Measurements from ENCODE around the gene AUTS2. TPM values are rescaled to one million over a fixed set of nuclear protein-coding genes. Genes with fewer than 3 reads are reported as not detected.

The AUTS2 gene
- total RNA-seq, 1 donor from 2014 or later: 20.4 TPM

GRCh38 chr7:69599955-69600709, 1.9 kb downstream of the AUTS2 start:
- ATAC-seq: no peak

- ATAC-seq: no peak
Observed at GRCh38 chr7:69600710-69601519, 2.6 kb downstream of the AUTS2 start.

DNA sequence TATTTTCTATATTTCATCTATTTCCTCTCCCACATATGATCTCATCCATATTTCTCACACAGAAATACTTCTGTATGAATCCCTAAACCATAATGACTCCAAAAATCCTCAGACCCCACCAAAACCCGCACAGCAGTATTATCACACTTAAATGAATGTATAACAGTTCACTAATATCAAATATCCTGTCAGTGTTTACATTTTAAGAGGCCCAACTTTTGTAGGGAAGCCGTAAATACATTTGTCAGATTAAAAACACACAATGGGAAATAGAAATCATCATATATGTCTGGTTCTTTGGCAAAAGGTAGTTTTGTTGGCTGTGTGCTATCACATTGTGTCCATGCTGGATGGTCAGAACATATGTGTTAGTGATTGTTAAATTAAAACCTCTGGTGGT, 4.2 kb downstream of the AUTS2 start:
- no peak for ATAC-seq

- ATAC-seq: no peak
Observed at GRCh38 chr7:69603351-69603750, 5.1 kb downstream of the AUTS2 start.

- ATAC-seq: no peak
Observed at GRCh38 chr7:69603937-69604494, 5.7 kb downstream of the AUTS2 start.

DNA sequence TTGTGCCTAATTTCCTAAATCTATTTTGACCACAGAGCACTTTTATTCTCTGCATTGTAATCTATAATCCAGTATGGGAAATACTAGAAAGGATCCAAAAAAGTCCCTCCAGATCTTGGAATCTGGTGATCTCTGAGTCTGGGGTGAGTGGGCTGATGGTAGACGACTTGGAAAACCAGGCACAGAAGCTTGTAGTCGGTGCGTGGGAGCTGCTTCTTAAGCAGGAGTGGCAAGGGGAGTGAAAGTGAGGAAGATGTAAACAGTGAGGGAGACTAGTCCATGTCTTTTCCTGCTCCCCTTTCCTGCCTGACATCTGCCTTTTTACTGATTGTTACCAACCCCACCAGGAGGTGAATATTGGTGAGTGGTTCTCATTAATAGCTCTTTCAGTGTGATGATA, 6.8 kb downstream of the AUTS2 start:
- no peak for ATAC-seq

- ATAC-seq: no peak
Observed at GRCh38 chr7:69605546-69605945, 7.3 kb downstream of the AUTS2 start.

GRCh38 chr7:69608049-69608448, 9.8 kb downstream of the AUTS2 start:
- no peak for ATAC-seq

- no peak for ATAC-seq
Observed at GRCh38 chr7:69608878-69609277, 10.6 kb downstream of the AUTS2 start.

DNA sequence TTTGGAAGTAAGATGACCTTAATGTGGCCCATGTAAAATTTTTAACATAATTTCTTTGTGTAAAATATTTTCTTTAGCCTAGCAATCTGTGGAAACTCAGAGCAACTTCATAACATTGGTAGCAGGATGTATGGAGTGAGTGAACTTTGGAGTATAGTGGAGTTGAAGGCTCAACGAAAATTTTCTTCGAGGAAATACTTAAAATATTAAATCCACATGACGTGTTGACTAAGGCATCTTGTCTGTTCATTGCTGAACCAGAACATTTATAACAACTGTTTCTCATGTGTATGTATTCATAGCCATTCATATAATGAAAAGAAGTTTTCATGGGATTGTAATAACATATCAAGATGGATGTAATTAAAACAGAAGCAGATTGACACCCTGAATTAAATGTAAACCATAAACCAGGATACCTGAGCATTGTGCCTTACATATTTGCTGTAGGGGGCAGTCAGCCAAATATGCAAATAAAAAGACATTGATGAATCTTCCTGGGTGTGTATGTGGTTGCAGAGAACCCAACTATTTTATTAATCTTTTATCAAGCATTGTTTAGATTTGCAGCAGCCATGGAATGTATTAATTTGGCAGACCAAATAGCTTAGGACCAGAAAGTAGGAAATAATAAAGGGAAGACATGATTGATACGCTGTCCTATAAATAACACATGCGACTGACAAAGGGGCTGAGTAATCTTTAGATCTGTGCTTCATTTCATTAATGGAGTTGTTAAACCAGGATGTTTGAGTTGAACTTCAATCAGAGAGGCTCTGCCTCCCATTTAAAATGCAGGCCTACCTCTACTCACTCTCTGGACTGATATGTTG, 11.5 kb downstream of the AUTS2 start:
- no peak for ATAC-seq

DNA sequence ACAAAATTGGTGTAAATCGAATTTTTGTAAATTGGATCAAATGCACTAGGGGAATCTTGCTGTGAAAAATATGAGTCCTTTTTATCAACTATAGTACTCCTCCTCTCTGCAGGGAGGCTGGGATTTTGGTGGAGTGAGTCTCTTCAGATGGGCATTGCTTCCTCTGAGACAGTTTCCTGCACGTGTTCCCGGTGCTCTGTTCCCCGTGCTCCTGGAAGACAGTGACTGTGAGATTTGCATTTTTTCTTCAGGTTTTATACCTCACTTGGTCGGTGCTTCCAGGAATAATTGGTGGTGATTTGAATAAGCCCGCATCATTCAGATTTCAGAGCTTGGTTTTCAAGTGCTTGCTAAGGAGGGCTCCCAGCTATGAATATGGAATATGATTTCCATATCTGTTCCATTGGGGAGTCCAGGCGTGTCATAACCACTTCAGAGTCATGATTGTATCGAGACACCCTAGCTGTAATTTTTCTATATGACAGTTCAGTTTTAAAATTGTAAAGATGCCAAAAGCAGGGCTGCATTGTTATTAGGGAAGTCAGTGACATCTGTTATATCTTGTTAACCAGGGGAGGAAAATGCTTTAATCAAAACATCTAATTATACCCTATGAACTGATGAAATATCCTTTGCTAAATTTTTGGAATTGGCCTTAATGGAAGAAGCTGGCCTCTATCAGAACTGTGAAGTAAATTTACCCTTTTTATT, 12.3 kb downstream of the AUTS2 start:
- no peak for ATAC-seq

- no peak for ATAC-seq
Observed at GRCh38 chr7:69612981-69613380, 14.7 kb downstream of the AUTS2 start.

DNA sequence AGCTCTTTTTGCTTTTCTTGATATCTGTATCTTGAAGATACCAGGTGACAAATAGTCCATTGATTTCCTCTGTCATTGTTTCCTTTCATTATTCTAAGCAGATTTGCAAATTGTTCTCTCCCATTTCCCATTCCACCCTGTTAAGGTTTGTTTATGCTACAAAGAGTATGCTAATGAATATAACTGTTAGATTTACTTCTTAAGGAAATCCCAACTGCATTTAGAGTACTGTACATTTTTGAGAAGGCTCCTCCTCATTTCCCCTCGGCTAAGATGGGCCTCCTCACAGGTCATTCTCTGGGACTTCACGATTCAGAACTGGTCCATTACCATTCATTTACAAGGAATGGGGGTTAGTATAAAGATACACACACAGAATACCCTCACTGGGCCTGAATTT, 15.6 kb downstream of the AUTS2 start:
- ATAC-seq: no peak

GRCh38 chr7:69615685-69616084, 17.4 kb downstream of the AUTS2 start:
- no peak for ATAC-seq

- no peak for ATAC-seq
Observed at GRCh38 chr7:69617364-69617763, 19.1 kb downstream of the AUTS2 start.

DNA sequence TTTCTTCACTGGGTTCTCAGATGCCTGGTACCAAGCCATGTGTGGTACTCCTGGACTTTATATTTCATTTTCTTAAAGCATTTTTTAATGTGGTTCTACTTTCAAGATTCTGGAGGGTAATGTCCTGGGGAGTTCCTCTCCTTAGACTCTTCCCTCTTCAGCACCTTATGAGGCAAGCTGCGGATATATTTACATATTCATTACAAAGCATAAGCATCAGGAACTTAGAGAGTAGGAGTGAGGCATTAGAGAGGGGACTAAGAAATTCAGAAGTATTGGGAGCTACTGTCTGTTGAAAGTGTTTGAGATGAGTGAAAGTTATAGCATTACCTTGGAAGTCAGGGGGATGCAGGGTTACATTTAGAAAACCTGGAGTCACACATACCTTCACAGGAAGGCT, 20.8 kb downstream of the AUTS2 start:
- no peak for ATAC-seq

- no peak for ATAC-seq
Observed at GRCh38 chr7:69619635-69620034, 21.4 kb downstream of the AUTS2 start.

DNA sequence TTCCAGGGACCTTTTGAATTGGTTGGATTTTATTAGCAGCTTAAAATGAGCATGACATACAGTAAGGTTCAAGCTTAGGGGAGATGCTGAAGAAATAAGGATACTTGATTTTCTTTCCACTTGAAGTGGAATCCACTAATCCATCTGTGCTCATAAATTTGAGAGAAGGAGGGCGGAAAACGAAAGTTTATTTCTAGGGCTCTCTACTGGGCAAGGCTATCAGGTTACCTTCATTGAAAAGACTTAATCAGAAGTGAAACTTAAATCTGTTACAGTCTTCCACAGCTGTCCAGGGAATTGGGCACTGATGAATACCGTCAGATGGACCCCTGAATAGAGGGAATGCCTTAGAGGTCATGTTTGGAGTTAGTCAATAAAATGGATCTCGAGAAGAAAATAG, 21.8 kb downstream of the AUTS2 start:
- no peak for ATAC-seq

DNA sequence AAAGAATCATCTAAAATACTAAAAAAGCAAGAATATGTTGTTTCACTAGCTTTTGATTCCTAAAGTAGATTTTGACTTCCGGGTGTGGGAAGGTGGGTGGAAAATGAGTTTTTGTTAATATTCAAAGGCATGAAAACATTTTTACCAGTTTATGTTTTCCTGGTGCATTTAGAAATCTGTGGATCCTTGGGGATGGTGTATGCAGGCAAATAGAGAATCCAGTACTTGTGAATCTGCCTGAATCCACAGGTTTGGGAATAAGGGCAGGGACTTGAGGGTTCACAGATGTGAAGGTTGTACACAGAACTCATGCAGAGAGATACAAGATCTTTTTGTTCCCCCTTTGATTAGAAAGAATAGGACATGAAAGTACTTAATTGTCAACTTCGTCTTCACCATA, 22.4 kb downstream of the AUTS2 start:
- no peak for ATAC-seq

- ATAC-seq: no peak
Observed at GRCh38 chr7:69622014-69622835, 23.9 kb downstream of the AUTS2 start.

DNA sequence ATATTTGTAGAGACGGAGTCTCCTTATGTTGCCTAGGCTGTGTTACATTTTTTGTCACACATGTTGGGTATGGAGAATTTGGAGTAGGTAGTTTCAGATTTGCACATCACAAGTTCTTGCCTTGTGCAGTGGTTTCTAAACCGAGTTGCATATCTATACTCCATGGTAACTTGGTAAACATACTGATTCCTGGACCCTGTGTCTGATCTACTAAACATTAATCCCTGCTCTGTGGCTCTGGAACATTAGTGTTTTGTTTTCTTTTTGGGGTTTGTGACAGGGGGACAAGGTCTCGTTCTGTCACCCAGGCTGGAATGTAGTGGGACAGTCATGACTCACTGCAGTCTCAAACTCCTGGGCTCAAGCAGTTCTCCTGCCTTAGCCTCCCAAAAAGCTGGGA, 24.7 kb downstream of the AUTS2 start:
- no peak for ATAC-seq

Data from esophagus mucosa (tissue), 1 donor.